ENCODE data around the gene DMXL1. TPM values are rescaled to one million over a fixed set of nuclear protein-coding genes. Genes with fewer than 3 reads are reported as not detected.
"Not testable (repeated sequence)": the region's sequence is repeated elsewhere in the genome, so short reads cannot be mapped to it uniquely, and the experiment has no call there.

DMXL1 gene
- total RNA-seq, 4 donors from 2014 or later: 78.8 to 181 (median 90.3) TPM

DNA sequence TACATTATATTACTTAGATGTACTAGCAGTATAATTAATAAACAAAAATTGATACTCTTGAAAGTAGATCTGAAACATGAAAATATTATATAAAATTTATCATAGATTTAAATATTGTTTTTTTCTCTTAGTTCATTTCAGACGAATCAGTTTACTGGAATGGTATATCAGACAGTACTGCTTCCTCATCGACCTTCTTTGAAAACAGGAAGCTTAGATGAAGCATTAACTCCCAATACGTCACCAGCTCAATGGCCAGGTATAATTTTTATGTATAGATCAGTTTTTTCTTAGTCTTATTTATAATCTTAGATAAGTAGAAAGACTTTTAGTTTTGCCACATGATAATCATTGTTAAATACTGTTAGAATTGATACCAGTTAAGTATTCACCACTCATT, 106.3 kb downstream of the DMXL1 start:
- DNase-seq: no peak
- Histone ChIP-seq H3K27ac (no peak overlapping the region), H3K9me3 (no peaks in the 10 kb centered on the region), H3K4me1 (no peaks in the 10 kb centered on the region), H3K36me3 (peaks cover 0 to 10% (median 0%) of the 10 kb centered on the region in 3 donors), H3K4me3 (no peak overlapping the region), H3K27me3 (no peaks in the 10 kb centered on the region)
- TF ChIP-seq POLR2A (IDR thresholded peaks at IDR 0.05): no peak
- TF ChIP-seq, protein P1, sequence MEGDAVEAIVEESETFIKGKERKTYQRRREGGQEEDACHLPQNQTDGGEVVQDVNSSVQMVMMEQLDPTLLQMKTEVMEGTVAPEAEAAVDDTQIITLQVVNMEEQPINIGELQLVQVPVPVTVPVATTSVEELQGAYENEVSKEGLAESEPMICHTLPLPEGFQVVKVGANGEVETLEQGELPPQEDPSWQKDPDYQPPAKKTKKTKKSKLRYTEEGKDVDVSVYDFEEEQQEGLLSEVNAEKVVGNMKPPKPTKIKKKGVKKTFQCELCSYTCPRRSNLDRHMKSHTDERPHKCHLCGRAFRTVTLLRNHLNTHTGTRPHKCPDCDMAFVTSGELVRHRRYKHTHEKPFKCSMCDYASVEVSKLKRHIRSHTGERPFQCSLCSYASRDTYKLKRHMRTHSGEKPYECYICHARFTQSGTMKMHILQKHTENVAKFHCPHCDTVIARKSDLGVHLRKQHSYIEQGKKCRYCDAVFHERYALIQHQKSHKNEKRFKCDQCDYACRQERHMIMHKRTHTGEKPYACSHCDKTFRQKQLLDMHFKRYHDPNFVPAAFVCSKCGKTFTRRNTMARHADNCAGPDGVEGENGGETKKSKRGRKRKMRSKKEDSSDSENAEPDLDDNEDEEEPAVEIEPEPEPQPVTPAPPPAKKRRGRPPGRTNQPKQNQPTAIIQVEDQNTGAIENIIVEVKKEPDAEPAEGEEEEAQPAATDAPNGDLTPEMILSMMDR (IDR thresholded peaks at IDR 0.05): no peak

DNA sequence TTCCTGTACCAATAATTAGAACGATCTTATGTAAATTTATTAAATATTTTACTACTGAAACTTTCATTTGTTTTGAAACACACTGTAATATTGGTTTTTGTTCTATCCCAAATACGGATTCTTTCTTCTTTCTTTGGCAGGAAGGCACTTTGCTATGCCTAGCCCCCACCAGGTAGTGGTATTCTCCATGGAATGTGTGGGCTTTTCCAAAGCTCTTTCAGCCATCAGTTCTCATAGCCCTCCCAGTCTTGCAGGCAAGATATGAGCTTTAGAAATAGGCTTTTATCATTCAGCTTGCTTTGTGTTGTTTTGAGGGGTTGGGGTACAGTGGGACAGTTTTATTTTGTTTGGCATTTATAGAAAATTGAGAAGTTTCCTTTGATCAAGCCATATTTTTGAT, 107.5 kb downstream of the DMXL1 start:
- H3K27me3 ChIP-seq: no peaks in the 10 kb centered on the region
- TF ChIP-seq, protein P1 (IDR thresholded peaks at IDR 0.05): no peak
- TF ChIP-seq POLR2A (IDR thresholded peaks at IDR 0.05): no peak
- H3K9me3 ChIP-seq: no peaks in the 10 kb centered on the region
- H3K36me3 ChIP-seq: peaks cover 0 to 10% (median 0%) of the 10 kb centered on the region in 3 donors
- no peak overlapping the region for H3K27ac ChIP-seq
- no peak for DNase-seq
- H3K4me1 ChIP-seq: no peaks in the 10 kb centered on the region
- no peak overlapping the region for H3K4me3 ChIP-seq

DNA sequence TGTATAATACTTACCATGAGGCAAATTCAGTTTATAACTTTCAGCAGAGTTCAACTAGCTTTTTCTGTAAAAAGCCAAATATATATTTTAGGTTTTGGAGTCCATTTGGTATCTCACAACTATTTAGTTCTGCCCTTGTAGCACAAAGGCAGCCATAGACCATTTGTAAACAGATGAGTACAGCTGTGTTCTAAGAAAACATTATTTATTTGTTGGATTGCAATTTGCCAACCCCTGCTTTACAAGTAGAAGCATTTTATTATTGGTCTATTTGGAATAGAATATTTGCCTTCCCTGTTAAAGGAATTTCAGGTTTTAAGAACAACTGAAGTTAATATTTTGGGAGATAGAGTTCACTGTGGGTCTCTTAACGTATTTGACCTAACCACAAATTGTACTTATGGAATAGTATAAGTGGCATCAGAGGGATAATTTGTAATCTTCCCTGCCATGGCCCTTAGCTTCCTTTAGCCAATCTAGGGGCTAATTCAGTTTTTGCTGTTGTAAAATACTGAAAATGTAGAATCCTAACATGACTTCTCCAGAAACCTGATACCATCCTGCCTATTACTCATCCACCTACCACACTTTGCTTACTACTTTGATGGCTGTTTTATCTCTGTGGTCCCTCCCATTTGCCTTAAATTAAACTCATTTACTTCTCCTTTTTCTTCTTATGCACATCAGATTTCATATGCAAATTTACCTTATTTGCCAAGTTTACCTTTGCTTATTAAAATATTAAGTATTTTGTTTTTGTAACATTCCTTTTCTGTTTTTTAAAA, 109.2 kb downstream of the DMXL1 start:
- no peak for DNase-seq
- Histone ChIP-seq H3K36me3 (peaks cover 0 to 10% (median 0%) of the 10 kb centered on the region in 3 donors), H3K27ac (no peak overlapping the region), H3K27me3 (no peaks in the 10 kb centered on the region), H3K4me1 (no peaks in the 10 kb centered on the region), H3K4me3 (no peak overlapping the region), H3K9me3 (no peaks in the 10 kb centered on the region)
- TF ChIP-seq POLR2A (IDR thresholded peaks at IDR 0.05): no peak
- TF ChIP-seq, protein P1 (IDR thresholded peaks at IDR 0.05): no peak

DNA sequence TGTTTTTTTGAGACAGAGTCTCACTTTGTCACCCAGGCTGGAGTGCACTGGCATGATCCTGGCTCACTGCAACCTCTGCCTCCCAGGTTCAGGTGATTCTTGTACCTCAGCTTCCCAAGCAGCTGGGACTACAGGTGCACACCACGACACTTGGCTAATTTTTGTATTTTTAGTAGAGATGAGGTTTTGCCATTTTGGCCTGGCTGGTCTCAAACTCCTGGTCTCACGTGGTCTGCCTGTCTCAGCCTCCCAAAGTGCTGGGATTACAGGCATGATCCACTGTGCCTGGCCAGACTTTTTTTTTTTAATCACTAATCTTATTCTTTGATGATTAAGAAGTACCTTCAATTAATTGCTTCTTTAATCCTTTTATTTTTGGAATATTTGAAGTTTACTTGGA, 114.6 kb downstream of the DMXL1 start:
- not testable (repeated sequence) for H3K4me3 ChIP-seq, H3K27me3 ChIP-seq, H3K9me3 ChIP-seq, H3K36me3 ChIP-seq, H3K4me1 ChIP-seq, H3K27ac ChIP-seq, DNase-seq

DNA sequence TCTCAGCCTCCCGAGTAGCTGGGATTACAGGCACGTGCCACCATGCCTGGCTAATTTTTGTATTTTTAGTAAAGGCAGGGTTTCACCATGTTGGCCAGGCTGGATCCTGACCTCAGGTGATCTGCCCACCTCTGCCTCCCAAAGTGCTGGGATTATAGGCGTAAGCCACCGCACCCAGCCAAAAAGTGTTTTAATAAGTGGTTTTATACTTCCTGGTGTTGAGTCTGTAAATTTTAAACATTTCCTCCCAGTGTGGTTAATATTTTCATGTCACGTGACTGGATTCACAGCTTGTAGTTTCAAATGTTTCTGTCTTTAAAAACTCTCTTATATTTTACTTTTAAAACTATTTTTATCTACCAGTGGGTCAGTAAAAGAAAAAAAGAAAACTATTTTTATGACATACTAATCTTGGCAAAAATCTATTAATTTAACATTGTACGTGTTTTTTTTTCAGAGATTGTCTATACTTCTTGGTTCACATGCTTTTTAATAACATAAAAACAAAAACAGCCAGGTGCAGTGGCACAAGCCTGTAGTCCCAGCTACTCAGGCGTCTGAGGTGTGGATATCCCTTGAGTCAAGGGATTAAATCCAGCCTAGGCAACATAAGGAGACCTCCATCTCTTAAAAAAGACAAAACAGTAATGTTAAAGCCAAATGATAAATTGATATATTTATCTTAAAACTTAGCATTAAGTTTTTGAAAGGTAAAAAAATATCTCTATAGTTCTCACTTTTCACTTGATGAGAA, 117.1 kb downstream of the DMXL1 start:
- DNase-seq: no peak
- Histone ChIP-seq H3K27me3 (no peaks in the 10 kb centered on the region), H3K36me3 (peaks cover 0 to 17% (median 0%) of the 10 kb centered on the region in 3 donors), H3K4me3 (no peak overlapping the region), H3K4me1 (no peaks in the 10 kb centered on the region), H3K27ac (peak overlapping the region in 1 of 4 donors; percentile 50), H3K9me3 (no peaks in the 10 kb centered on the region)
- TF ChIP-seq, protein P1 (IDR thresholded peaks at IDR 0.05): no peak
- TF ChIP-seq POLR2A (IDR thresholded peaks at IDR 0.05): no peak

DNA sequence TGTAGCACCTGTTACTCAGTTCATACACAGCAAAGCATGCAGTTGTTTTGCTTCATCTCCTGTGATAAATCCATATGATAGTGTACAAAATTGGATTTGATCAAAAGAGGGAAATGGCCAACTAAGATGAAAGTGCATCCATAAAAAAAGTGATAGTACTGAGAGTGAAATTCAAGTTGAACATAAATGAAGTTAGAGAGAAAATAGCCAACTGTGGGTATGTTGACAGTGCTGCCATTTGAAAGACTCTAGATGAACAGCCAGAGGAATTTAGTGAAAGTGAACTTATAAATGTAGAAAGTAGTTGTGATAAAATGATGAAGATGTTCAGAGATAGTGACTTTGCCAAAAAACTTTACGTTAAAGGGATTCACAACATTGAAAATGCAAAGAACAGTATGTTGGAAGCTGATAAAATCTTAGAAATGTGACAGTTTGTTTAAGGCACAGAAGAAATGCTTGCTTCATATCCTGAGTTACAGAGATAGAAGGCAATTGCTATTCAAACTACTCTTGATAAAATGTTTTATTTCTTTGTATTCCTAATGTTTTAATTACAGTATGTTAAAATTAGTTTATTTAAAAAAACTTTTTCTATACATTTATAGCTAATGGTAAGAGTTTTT, 119.7 kb downstream of the DMXL1 start:
- Histone ChIP-seq H3K36me3 (peaks cover 0 to 26% (median 0%) of the 10 kb centered on the region in 3 donors), H3K4me3 (no peak overlapping the region), H3K9me3 (no peaks in the 10 kb centered on the region), H3K4me1 (no peaks in the 10 kb centered on the region), H3K27me3 (no peaks in the 10 kb centered on the region), H3K27ac (no peak overlapping the region)
- no peak for DNase-seq
- TF ChIP-seq, protein P1 (IDR thresholded peaks at IDR 0.05): no peak
- no peak for TF ChIP-seq POLR2A (IDR thresholded peaks at IDR 0.05)

Data from Peyer's patch (tissue), 4 donors.